ENCODE data around the gene THOC3.
A peak's percentile ranks its signal among the peaks of the same experiment; 100 is the strongest.
"Not testable (repeated sequence)": the region's sequence is repeated elsewhere in the genome, so short reads cannot be mapped to it uniquely, and the experiment has no call there.

Gene THOC3

GRCh38 chr5:176010202-176010601, 42.1 kb upstream of the THOC3 start:
- H2BK120ac ChIP-seq (ENCODE audit: low read depth, low read length); H3K36me3 ChIP-seq (replicated peaks in 1 of 2; ENCODE audit: control insufficient read depth in 2 of 2, insufficient read depth in 2 of 2, low read length in 2 of 2); H3K9ac ChIP-seq (ENCODE audit: low read depth, low read length, poor library complexity); H3K27me3 ChIP-seq (ENCODE audit: control insufficient read depth in 3 of 3, insufficient read depth in 3 of 3, low read depth in 1 of 3, low read length in 3 of 3); H2BK15ac ChIP-seq (ENCODE audit: low read length); DNase-seq (ENCODE audit: low spot score); H2AK5ac ChIP-seq (ENCODE audit: low read depth, low read length); H2BK12ac ChIP-seq (ENCODE audit: low read length); H4K91ac ChIP-seq (ENCODE audit: low read depth, low read length, poor library complexity); H3K27ac ChIP-seq (replicated peaks; ENCODE audit: low read length); H3K23ac ChIP-seq (ENCODE audit: low read depth, low read length, poor library complexity); H3K4me1 ChIP-seq (ENCODE audit: control insufficient read depth in 2 of 2, insufficient read depth in 1 of 2, low read depth in 1 of 2, low read length in 2 of 2); H3K4me3 ChIP-seq (ENCODE audit: low read length in 2 of 2); H3K79me1 ChIP-seq (ENCODE audit: low read depth, low read length); H3K14ac ChIP-seq (ENCODE audit: low read length); H3K18ac ChIP-seq (ENCODE audit: low read length); H3K4ac ChIP-seq (ENCODE audit: low read length); H3K4me2 ChIP-seq (ENCODE audit: insufficient read depth, low read length, poor library complexity, severe bottlenecking); H4K8ac ChIP-seq (ENCODE audit: low read depth, low read length); H2AFZ ChIP-seq (ENCODE audit: low read length); H2BK5ac ChIP-seq (ENCODE audit: low read length); H3K9me3 ChIP-seq (replicated peaks in 1 of 2; ENCODE audit: control insufficient read depth in 2 of 2, insufficient read depth in 1 of 2, low read depth in 1 of 2, low read length in 2 of 2): not testable (repeated sequence)
- no CpG with 5 or more reads among the region's 8 CpGs for WGBS, 2 donors (ENCODE audit: extremely low coverage in 2 of 2, insufficient read length in 2 of 2, insufficient replicate concordance in 1 of 2)

- not testable (repeated sequence) for H3K14ac ChIP-seq (ENCODE audit: low read length); H3K4me1 ChIP-seq (ENCODE audit: control insufficient read depth in 2 of 2, insufficient read depth in 1 of 2, low read depth in 1 of 2, low read length in 2 of 2); H3K27ac ChIP-seq (replicated peaks; ENCODE audit: low read length); H2BK15ac ChIP-seq (ENCODE audit: low read length); H3K4ac ChIP-seq (ENCODE audit: low read length); H3K36me3 ChIP-seq (replicated peaks in 1 of 2; ENCODE audit: control insufficient read depth in 2 of 2, insufficient read depth in 2 of 2, low read length in 2 of 2); DNase-seq (ENCODE audit: low spot score); H2BK120ac ChIP-seq (ENCODE audit: low read depth, low read length); H3K79me1 ChIP-seq (ENCODE audit: low read depth, low read length); H2BK12ac ChIP-seq (ENCODE audit: low read length); H4K8ac ChIP-seq (ENCODE audit: low read depth, low read length); H2BK5ac ChIP-seq (ENCODE audit: low read length); H3K27me3 ChIP-seq (ENCODE audit: control insufficient read depth in 3 of 3, insufficient read depth in 3 of 3, low read depth in 1 of 3, low read length in 3 of 3); H3K23ac ChIP-seq (ENCODE audit: low read depth, low read length, poor library complexity); H3K4me2 ChIP-seq (ENCODE audit: insufficient read depth, low read length, poor library complexity, severe bottlenecking); H2AK5ac ChIP-seq (ENCODE audit: low read depth, low read length); H3K4me3 ChIP-seq (ENCODE audit: low read length in 2 of 2); H4K91ac ChIP-seq (ENCODE audit: low read depth, low read length, poor library complexity); H3K9ac ChIP-seq (ENCODE audit: low read depth, low read length, poor library complexity); H3K9me3 ChIP-seq (replicated peaks in 1 of 2; ENCODE audit: control insufficient read depth in 2 of 2, insufficient read depth in 1 of 2, low read depth in 1 of 2, low read length in 2 of 2); H2AFZ ChIP-seq (ENCODE audit: low read length); H3K18ac ChIP-seq (ENCODE audit: low read length)
- no CpG with 5 or more reads among the region's 4 CpGs for WGBS, 2 donors (ENCODE audit: extremely low coverage in 2 of 2, insufficient read length in 2 of 2, insufficient replicate concordance in 1 of 2)
Measured at GRCh38 chr5:176007220-176007619, 39.1 kb upstream of the THOC3 start.

GRCh38 chr5:176006819-176007218, 38.7 kb upstream of the THOC3 start:
- peak overlapping the region; percentile 38 for H3K18ac ChIP-seq (ENCODE audit: low read length)
- H3K4me3 ChIP-seq (ENCODE audit: low read length in 2 of 2); H2AFZ ChIP-seq (ENCODE audit: low read length); H2AK5ac ChIP-seq (ENCODE audit: low read depth, low read length); H4K8ac ChIP-seq (ENCODE audit: low read depth, low read length); H2BK12ac ChIP-seq (ENCODE audit: low read length); H3K14ac ChIP-seq (ENCODE audit: low read length); H4K91ac ChIP-seq (ENCODE audit: low read depth, low read length, poor library complexity); H3K79me1 ChIP-seq (ENCODE audit: low read depth, low read length); H2BK5ac ChIP-seq (ENCODE audit: low read length); H3K4me1 ChIP-seq (ENCODE audit: control insufficient read depth in 2 of 2, insufficient read depth in 1 of 2, low read depth in 1 of 2, low read length in 2 of 2); H3K27me3 ChIP-seq (ENCODE audit: control insufficient read depth in 3 of 3, insufficient read depth in 3 of 3, low read depth in 1 of 3, low read length in 3 of 3); H3K23ac ChIP-seq (ENCODE audit: low read depth, low read length, poor library complexity); H3K27ac ChIP-seq (replicated peaks; ENCODE audit: low read length); H3K36me3 ChIP-seq (replicated peaks in 1 of 2; ENCODE audit: control insufficient read depth in 2 of 2, insufficient read depth in 2 of 2, low read length in 2 of 2); H2BK120ac ChIP-seq (ENCODE audit: low read depth, low read length); H3K9me3 ChIP-seq (replicated peaks in 1 of 2; ENCODE audit: control insufficient read depth in 2 of 2, insufficient read depth in 1 of 2, low read depth in 1 of 2, low read length in 2 of 2); H3K4ac ChIP-seq (ENCODE audit: low read length); DNase-seq (ENCODE audit: low spot score); H2BK15ac ChIP-seq (ENCODE audit: low read length); H3K9ac ChIP-seq (ENCODE audit: low read depth, low read length, poor library complexity); H3K4me2 ChIP-seq (ENCODE audit: insufficient read depth, low read length, poor library complexity, severe bottlenecking): not testable (repeated sequence)
- no CpG with 5 or more reads among the region's 13 CpGs for WGBS, 2 donors (ENCODE audit: extremely low coverage in 2 of 2, insufficient read length in 2 of 2, insufficient replicate concordance in 1 of 2)

- H2BK5ac ChIP-seq (ENCODE audit: low read length); H3K4me2 ChIP-seq (ENCODE audit: insufficient read depth, low read length, poor library complexity, severe bottlenecking); H3K36me3 ChIP-seq (replicated peaks in 1 of 2; ENCODE audit: control insufficient read depth in 2 of 2, insufficient read depth in 2 of 2, low read length in 2 of 2); H3K23ac ChIP-seq (ENCODE audit: low read depth, low read length, poor library complexity); H3K27me3 ChIP-seq (ENCODE audit: control insufficient read depth in 3 of 3, insufficient read depth in 3 of 3, low read depth in 1 of 3, low read length in 3 of 3); H2AK5ac ChIP-seq (ENCODE audit: low read depth, low read length); H3K14ac ChIP-seq (ENCODE audit: low read length); H4K8ac ChIP-seq (ENCODE audit: low read depth, low read length); H2BK12ac ChIP-seq (ENCODE audit: low read length); H3K18ac ChIP-seq (ENCODE audit: low read length); H2BK15ac ChIP-seq (ENCODE audit: low read length); H2AFZ ChIP-seq (ENCODE audit: low read length); H3K9ac ChIP-seq (ENCODE audit: low read depth, low read length, poor library complexity); H3K4ac ChIP-seq (ENCODE audit: low read length); H3K4me1 ChIP-seq (ENCODE audit: control insufficient read depth in 2 of 2, insufficient read depth in 1 of 2, low read depth in 1 of 2, low read length in 2 of 2); DNase-seq (ENCODE audit: low spot score); H3K27ac ChIP-seq (replicated peaks; ENCODE audit: low read length); H3K9me3 ChIP-seq (replicated peaks in 1 of 2; ENCODE audit: control insufficient read depth in 2 of 2, insufficient read depth in 1 of 2, low read depth in 1 of 2, low read length in 2 of 2); H4K91ac ChIP-seq (ENCODE audit: low read depth, low read length, poor library complexity); H3K79me1 ChIP-seq (ENCODE audit: low read depth, low read length); H2BK120ac ChIP-seq (ENCODE audit: low read depth, low read length); H3K4me3 ChIP-seq (ENCODE audit: low read length in 2 of 2): not testable (repeated sequence)
- no CpG with 5 or more reads among the region's 6 CpGs for WGBS, 2 donors (ENCODE audit: extremely low coverage in 2 of 2, insufficient read length in 2 of 2, insufficient replicate concordance in 1 of 2)
Measured at GRCh38 chr5:175997979-175998378, 29.9 kb upstream of the THOC3 start.
